ENCODE measurements around the gene KAT6B.

The KAT6B gene

DNA sequence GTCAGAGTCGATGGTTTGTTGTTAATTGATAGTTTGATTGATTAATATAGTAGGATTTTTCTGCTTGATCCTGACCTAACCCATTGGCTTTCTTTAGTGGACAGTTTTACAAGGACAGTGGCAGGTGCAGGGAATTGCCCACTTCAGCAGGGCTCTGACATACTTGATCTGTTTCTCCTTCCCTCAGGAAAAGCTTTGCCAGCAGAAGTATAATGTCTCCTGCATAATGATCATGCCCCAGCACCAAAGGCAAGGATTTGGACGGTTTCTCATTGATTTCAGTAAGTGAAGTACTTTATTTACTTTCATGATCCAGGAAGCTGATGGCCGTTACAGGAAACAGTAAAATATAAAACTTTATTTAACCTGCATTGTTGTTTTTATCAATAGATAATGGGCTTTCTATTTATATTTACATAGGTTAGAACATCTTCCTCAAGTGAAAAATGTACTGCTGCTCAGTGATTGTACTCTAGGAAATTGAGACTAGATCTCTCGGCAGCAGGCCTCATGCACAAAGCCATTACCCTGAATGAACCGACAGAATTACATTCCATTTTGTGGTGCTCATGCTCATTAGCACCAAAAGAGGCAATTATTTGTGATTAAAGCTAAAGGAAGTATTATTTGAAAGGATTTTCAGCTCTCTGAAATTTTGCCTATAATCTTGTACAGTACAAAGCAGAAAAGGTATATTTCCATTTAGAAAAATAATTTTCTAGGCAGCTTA, 162.6 kb downstream of the KAT6B start:
- DNase-seq (ENCODE audit: low read depth, low spot score): no peak
- H3K4me3 ChIP-seq (ENCODE audit: low read depth, low read length): no peak overlapping the region
- POLR2A ChIA-PET: no interaction called here
- CTCF ChIA-PET: interaction anchor here (0.7 kb wide), 1 partner anchor 246 kb away, joined by 3 read pairs; the partner anchor contains the start of gene COMTD1
- TF ChIP-seq, protein P1, sequence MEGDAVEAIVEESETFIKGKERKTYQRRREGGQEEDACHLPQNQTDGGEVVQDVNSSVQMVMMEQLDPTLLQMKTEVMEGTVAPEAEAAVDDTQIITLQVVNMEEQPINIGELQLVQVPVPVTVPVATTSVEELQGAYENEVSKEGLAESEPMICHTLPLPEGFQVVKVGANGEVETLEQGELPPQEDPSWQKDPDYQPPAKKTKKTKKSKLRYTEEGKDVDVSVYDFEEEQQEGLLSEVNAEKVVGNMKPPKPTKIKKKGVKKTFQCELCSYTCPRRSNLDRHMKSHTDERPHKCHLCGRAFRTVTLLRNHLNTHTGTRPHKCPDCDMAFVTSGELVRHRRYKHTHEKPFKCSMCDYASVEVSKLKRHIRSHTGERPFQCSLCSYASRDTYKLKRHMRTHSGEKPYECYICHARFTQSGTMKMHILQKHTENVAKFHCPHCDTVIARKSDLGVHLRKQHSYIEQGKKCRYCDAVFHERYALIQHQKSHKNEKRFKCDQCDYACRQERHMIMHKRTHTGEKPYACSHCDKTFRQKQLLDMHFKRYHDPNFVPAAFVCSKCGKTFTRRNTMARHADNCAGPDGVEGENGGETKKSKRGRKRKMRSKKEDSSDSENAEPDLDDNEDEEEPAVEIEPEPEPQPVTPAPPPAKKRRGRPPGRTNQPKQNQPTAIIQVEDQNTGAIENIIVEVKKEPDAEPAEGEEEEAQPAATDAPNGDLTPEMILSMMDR (IDR thresholded peaks at IDR 0.05; ENCODE audit: insufficient read depth, low read length, missing control alignments): no peak

DNA sequence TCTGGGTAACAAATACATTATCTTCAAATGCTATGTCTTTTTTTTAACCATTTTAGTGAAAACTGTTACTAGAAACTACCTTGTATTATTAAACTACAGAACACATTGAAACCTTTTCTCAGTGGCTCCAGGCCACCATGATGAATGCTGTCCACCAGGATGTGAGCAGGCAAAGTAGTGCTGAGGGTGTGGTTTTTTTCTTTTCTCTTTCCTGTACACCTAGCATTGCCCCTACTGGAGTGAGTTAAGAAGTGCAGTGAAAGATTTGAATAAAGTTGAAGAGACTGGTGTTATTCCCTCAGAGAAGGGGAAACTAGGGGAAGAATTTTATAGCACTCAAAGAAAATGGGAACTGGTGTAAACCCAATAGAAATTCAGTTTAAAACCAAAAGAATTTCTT, 165.0 kb downstream of the KAT6B start:
- ChIA-PET CTCF (no interaction called here), POLR2A (no interaction called here)
- TF ChIP-seq, protein P1 (IDR thresholded peaks at IDR 0.05; ENCODE audit: insufficient read depth, low read length, missing control alignments): no peak
- DNase-seq (ENCODE audit: low read depth, low spot score): no peak
- H3K4me3 ChIP-seq (ENCODE audit: low read depth, low read length): no peak overlapping the region

DNA sequence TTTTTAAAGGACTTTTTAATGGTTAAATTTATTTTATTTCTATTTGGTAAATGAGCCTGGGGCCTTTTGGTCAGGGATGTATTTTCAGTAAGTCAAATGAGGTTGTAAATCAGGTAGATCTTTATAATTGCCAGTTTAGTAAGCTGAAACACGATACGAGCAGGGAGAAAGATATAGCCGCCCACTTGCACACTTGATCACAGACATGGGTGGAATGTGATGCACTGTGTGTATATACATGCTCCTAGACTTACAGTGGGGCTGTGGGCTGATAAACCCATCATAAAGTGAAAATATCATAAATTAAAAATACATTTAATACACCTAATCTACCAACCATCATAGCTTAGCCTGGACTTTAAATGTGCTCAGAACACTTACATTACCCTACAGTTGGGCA, 165.7 kb downstream of the KAT6B start:
- CTCF ChIA-PET: interaction anchor here (0.9 kb wide), 1 partner anchor 27 kb away, joined by 3 read pairs; no protein-coding TSS in a partner anchor
- DNase-seq (ENCODE audit: low read depth, low spot score): no peak
- TF ChIP-seq, protein P1 (IDR thresholded peaks at IDR 0.05; ENCODE audit: insufficient read depth, low read length, missing control alignments): no peak
- H3K4me3 ChIP-seq (ENCODE audit: low read depth, low read length): no peak overlapping the region
- POLR2A ChIA-PET: no interaction called here

DNA sequence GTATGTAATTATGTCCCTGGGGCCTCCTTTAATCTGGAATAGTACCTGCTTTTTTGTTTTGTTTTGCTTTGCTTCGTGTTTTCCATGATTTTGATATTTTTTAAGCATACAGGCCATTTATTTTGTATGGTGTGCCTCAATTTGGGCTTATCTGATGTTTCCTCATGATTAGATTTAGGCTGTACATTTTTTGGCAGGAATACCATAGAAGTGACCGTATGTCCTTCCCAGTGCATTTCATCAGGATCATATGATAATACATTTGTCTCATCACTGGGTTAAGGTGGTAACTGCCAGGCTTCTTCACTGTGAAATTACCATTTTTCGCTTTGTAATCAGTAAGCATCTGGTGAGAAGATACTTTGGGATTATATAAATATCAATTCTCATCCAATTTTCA, 167.2 kb downstream of the KAT6B start:
- H3K4me3 ChIP-seq (ENCODE audit: low read depth, low read length): no peak overlapping the region

DNA sequence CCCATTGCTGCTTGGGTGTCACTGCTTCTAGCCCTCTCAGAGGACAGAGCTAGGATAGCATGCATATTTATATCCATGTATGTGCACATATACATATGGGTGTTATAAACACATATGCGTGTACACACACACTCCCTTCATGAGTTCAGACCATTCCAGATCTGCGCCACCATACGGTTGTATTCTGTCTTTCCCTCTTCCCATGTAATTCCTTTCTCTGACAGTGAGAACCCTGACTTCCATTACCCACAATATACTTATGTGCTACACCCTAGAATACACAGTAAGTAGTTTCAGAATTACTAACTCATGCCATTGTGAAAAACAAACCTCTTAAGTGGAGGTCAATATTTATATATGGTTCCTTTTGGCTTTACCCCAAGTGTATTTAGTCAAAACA, 168.5 kb downstream of the KAT6B start:
- CTCF ChIA-PET: no interaction called here
- no peak overlapping the region for H3K4me3 ChIP-seq (ENCODE audit: low read depth, low read length)
- TF ChIP-seq, protein P1 (IDR thresholded peaks at IDR 0.05; ENCODE audit: insufficient read depth, low read length, missing control alignments): no peak
- POLR2A ChIA-PET: no interaction called here
- no peak for DNase-seq (ENCODE audit: low read depth, low spot score)

More for the DNA sequence above, 167.2 kb downstream of the KAT6B start:
- CTCF ChIA-PET: no interaction called here
- DNase-seq (ENCODE audit: low read depth, low spot score): no peak
- POLR2A ChIA-PET: no interaction called here
- TF ChIP-seq, protein P1 (IDR thresholded peaks at IDR 0.05; ENCODE audit: insufficient read depth, low read length, missing control alignments): no peak

DNA sequence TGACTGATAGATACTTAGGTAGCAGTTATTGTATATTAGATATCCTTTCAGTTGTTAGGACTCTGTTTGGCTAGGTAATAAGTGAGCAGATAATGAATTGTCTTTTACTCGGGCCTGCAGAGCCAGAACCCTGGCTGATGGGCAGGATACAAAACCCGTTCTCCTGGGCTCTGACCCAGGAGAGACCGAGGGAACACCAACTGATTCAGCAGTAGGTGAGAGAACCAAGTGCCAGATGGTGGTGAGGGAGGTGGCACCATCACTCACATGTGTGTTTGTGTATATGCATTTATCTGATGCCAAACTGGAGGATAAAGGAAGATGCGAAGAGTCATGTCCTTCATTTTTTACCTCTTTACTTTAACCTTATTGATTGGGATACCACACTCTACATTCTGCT, 169.4 kb downstream of the KAT6B start:
- TF ChIP-seq, protein P1 (IDR thresholded peaks at IDR 0.05; ENCODE audit: insufficient read depth, low read length, missing control alignments): no peak
- no peak overlapping the region for H3K4me3 ChIP-seq (ENCODE audit: low read depth, low read length)
- DNase-seq (ENCODE audit: low read depth, low spot score): no peak
- POLR2A ChIA-PET: no interaction called here
- CTCF ChIA-PET: no interaction called here
